Measurements from ENCODE around the gene IFRD2. TPM values are rescaled to one million over a fixed set of nuclear protein-coding genes. Genes with fewer than 3 reads are reported as not detected.
A peak's percentile ranks its signal among the peaks of the same experiment; 100 is the strongest.

Gene IFRD2
- total RNA-seq, 1 donor from 2014 or later, result 177 TPM

DNA sequence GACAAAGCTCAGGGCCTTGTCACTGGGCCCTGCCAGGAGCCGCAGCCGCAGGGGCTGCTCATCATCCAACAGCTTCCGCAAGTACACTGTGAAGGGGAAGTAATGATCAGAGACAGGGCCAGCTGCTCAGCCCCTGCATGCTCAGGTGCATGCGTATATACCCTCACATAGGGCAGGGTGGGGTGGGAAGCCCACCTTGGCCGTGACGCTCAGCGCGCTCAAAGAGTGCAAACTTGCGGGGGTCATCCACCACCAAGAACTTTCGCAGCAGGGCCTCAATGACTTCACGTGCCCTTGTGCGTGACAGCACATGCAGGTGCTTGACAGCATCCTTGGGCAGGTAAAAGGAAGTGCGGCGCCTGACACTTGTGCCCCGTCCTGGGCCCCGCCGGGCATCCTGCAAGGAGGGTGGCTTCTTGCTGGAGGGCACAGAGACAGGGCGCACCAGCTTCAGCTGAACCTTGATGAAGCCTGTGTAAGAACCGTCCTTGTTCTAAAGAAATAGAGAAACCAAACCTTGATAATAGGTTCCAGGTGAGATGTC lies 39.2 kb upstream of the IFRD2 start:
- no peaks in the 10 kb centered on the region for H3K27me3 ChIP-seq (ENCODE audit: control insufficient read depth, insufficient read depth, low read length)
- TF ChIP-seq, protein P1, sequence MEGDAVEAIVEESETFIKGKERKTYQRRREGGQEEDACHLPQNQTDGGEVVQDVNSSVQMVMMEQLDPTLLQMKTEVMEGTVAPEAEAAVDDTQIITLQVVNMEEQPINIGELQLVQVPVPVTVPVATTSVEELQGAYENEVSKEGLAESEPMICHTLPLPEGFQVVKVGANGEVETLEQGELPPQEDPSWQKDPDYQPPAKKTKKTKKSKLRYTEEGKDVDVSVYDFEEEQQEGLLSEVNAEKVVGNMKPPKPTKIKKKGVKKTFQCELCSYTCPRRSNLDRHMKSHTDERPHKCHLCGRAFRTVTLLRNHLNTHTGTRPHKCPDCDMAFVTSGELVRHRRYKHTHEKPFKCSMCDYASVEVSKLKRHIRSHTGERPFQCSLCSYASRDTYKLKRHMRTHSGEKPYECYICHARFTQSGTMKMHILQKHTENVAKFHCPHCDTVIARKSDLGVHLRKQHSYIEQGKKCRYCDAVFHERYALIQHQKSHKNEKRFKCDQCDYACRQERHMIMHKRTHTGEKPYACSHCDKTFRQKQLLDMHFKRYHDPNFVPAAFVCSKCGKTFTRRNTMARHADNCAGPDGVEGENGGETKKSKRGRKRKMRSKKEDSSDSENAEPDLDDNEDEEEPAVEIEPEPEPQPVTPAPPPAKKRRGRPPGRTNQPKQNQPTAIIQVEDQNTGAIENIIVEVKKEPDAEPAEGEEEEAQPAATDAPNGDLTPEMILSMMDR (IDR thresholded peaks at IDR 0.05; ENCODE audit: insufficient read depth, low read length, severe bottlenecking), result no peak
- H3K36me3 ChIP-seq (ENCODE audit: control insufficient read depth, insufficient read depth, low read length), result peaks cover 17% of the 10 kb centered on the region
- no peak overlapping the region for H3K4me3 ChIP-seq (ENCODE audit: low read depth, low read length)
- no peak for DNase-seq (ENCODE audit: low read depth)
- FAIRE-seq, result no peak

- no peak for FAIRE-seq
- no peak for DNase-seq (ENCODE audit: low read depth)
- Histone ChIP-seq H3K27me3 (ENCODE audit: control insufficient read depth, insufficient read depth, low read length) (no peaks in the 10 kb centered on the region), H3K36me3 (ENCODE audit: control insufficient read depth, insufficient read depth, low read length) (peaks cover 24% of the 10 kb centered on the region), H3K4me3 (ENCODE audit: low read depth, low read length) (no peak overlapping the region)
- TF ChIP-seq, protein P1 (IDR thresholded peaks at IDR 0.05; ENCODE audit: insufficient read depth, low read length, severe bottlenecking), result no peak
Measured at GRCh38 chr3:50330330-50330729, 38.1 kb upstream of the IFRD2 start.

- DNase-seq (ENCODE audit: low read depth) (peak; percentile 94), FAIRE-seq (peak; percentile 7)
- H3K27me3 ChIP-seq (ENCODE audit: control insufficient read depth, insufficient read depth, low read length), result no peaks in the 10 kb centered on the region
- H3K4me3 ChIP-seq (ENCODE audit: low read depth, low read length), result peak within 1 kb of the TSS; percentile 95
- TF ChIP-seq, protein P1 (IDR thresholded peaks at IDR 0.05; ENCODE audit: insufficient read depth, low read length, severe bottlenecking), result no peak
- H3K36me3 ChIP-seq (ENCODE audit: control insufficient read depth, insufficient read depth, low read length), result peaks cover 26% of the 10 kb centered on the region
Measured at GRCh38 chr3:50327943-50328691, 35.9 kb upstream of the IFRD2 start, which contains the start of gene TUSC2. Gene TUSC2, minus strand, starts transcription at chr3:50328223. Its CDS starts 124 bp downstream, at chr3:50328099.

DNA sequence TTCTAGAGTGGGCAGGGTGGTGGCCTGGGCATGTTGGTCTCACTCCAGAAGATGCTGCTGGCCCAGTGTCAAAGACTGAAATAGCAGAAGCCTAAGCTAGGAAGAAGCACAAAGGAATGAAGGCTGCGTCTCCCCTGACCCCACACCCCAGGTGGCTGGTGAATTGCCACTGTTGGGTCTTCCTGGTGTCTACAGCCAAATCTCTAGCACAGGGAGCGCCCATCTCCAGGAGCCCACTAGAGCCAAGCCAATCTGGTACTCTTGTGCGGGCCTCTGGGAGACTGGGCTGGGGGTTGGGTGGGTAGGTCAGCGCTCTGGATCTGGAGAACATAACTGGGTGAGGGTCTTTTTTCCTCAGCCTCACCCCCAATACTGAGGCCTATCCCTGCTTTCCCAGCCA lies 34.9 kb upstream of the IFRD2 start:
- peak overlapping the region; percentile 95 for H3K4me3 ChIP-seq (ENCODE audit: low read depth, low read length)
- no peaks in the 10 kb centered on the region for H3K27me3 ChIP-seq (ENCODE audit: control insufficient read depth, insufficient read depth, low read length)
- peaks cover 26% of the 10 kb centered on the region for H3K36me3 ChIP-seq (ENCODE audit: control insufficient read depth, insufficient read depth, low read length)
- DNase-seq (ENCODE audit: low read depth), result no peak
- FAIRE-seq, result no peak
- TF ChIP-seq, protein P1 (IDR thresholded peaks at IDR 0.05; ENCODE audit: insufficient read depth, low read length, severe bottlenecking), result no peak

DNA sequence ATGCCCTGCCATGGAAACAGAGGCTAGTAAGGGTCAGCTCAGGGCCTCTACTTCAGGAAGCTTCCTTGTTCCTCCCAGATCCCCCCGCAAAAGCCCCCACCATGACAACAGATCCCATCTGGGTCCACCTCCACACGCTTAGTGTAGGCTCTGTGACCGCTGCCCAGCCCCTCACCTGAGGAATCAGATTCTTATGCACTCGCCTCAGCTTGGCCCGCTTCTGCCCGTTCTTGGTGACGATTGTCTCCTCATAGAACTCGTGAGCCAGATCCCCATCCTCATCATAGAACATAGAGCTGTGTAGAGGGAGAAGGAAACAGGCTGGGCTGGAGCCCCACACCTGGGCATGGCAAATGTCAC lies 33.9 kb upstream of the IFRD2 start:
- FAIRE-seq, result no peak
- H3K4me3 ChIP-seq (ENCODE audit: low read depth, low read length), result no peak overlapping the region
- no peak for DNase-seq (ENCODE audit: low read depth)
- TF ChIP-seq, protein P1 (IDR thresholded peaks at IDR 0.05; ENCODE audit: insufficient read depth, low read length, severe bottlenecking), result no peak
- no peaks in the 10 kb centered on the region for H3K27me3 ChIP-seq (ENCODE audit: control insufficient read depth, insufficient read depth, low read length)
- H3K36me3 ChIP-seq (ENCODE audit: control insufficient read depth, insufficient read depth, low read length), result peaks cover 20% of the 10 kb centered on the region
